H1 (cell line): ENCODE measurements around the gene ZBTB16. TPM values are rescaled to one million over a fixed set of nuclear protein-coding genes. Genes with fewer than 3 reads are reported as not detected.

Experiments used
- CTCF ChIA-PET: fragments of 300-600 bp; sonication (Branson Sonifier 250); formaldehyde crosslinking; loops from one replicate; lab custom pipeline; 2021; ENCODE audit not compliant: partially characterized antibody; lab: Charles Lee
- POLR2A ChIA-PET: fragments of 300-600 bp; sonication (Branson Sonifier 250); formaldehyde crosslinking; loops from one replicate; lab custom pipeline; 2021; ENCODE audit warnings: inconsistent platforms; ENCODE audit not compliant: partially characterized antibody; lab: Charles Lee
- DNase-seq, 2 experiments: peaks; one replicate each; pipeline versions ENCODE4 v3.0.0 to v3.0.0-alpha.2; 2010 to 2022; ENCODE audit warnings: low spot score in 2 of 2, low read depth in 1 of 2, mixed read lengths in 1 of 2
- FAIRE-seq: peaks from 2 replicates; lab custom pipeline; 2011; peaks lifted over from hg19 to GRCh38; lab: Jason Lieb, UNC
- H2AFZ ChIP-seq: 2 replicates; pipeline ENCODE4 v1.8.1; 2012; ENCODE audit warnings: low read length, inconsistent platforms
- H2AK5ac ChIP-seq: 2 replicates; pipeline ENCODE4 v1.6.1; 2013; ENCODE audit warnings: low read depth, low read length
- H2BK120ac ChIP-seq: replicated peaks from 2 replicates; pipeline ENCODE3; 2013; ENCODE audit warnings: low read depth, low read length, inconsistent platforms
- H2BK12ac ChIP-seq: 2 replicates; pipeline ENCODE4 v1.6.1; 2013; ENCODE audit warnings: low read depth, low read length
- H2BK15ac ChIP-seq: 2 replicates; pipeline ENCODE4 v1.6.1; 2013; ENCODE audit warnings: low read length
- H2BK20ac ChIP-seq: 2 replicates; pipeline ENCODE4 v1.6.1; 2013; ENCODE audit warnings: low read length
- H2BK5ac ChIP-seq: 2 replicates; pipeline ENCODE4 v1.6.1; 2013; ENCODE audit warnings: low read depth, low read length
- H3K14ac ChIP-seq: 2 replicates; pipeline ENCODE4 v1.6.1; 2013; ENCODE audit warnings: inconsistent platforms; ENCODE audit not compliant: insufficient read length
- H3K18ac ChIP-seq: 2 replicates; pipeline ENCODE4 v1.6.1; 2013; ENCODE audit warnings: low read length; ENCODE audit errors: extremely low read depth
- H3K23ac ChIP-seq: 2 replicates; pipeline ENCODE4 v1.6.1; 2013; ENCODE audit warnings: inconsistent platforms; ENCODE audit not compliant: insufficient read length
- H3K23me2 ChIP-seq: 2 replicates; pipeline ENCODE4 v1.6.1; 2013; ENCODE audit warnings: low read depth, low read length
- H3K27ac ChIP-seq: 2 replicates; pipeline ENCODE4 v1.6.1; 2011; ENCODE audit warnings: low read depth, low read length, inconsistent platforms
- H3K27me3 ChIP-seq, 4 experiments: replicated peaks in 1 of 4; 1 replicate in 1 of 4; 2 replicates in 3 of 4; pipeline versions ENCODE4 v1.6.1 to v1.8.1; 2011 to 2013; ENCODE audit warnings: low read length in 3 of 4, mild to moderate bottlenecking in 3 of 4, inconsistent platforms in 2 of 4, mixed read lengths in 2 of 4, moderate library complexity in 1 of 4; ENCODE audit not compliant: control insufficient read depth in 3 of 4, insufficient read depth in 3 of 4; ENCODE audit errors: extremely low read depth in 1 of 4
- H3K36me3 ChIP-seq, 4 experiments: 2 replicates each; pipeline versions ENCODE4 v1.6.1 to v1.8.1; 2011 to 2013; ENCODE audit warnings: mild to moderate bottlenecking in 4 of 4, low read length in 3 of 4, moderate library complexity in 2 of 4, control low read depth in 1 of 4, inconsistent platforms in 1 of 4; ENCODE audit not compliant: insufficient read depth in 4 of 4, control insufficient read depth in 2 of 4
- H3K4ac ChIP-seq: replicated peaks from 2 replicates; pipeline ENCODE3; 2013; ENCODE audit warnings: low read length, low read depth, mixed read lengths, inconsistent platforms; ENCODE audit not compliant: insufficient read length
- H3K4me1 ChIP-seq, 4 experiments: replicated peaks in 1 of 4; 1 replicate in 1 of 4; 2 replicates in 3 of 4; pipeline versions ENCODE4 v1.6.1 to v1.8.1; 2011 to 2013; ENCODE audit warnings: low read length in 3 of 4, inconsistent platforms in 2 of 4, mixed read lengths in 1 of 4; ENCODE audit not compliant: insufficient read depth in 4 of 4, control insufficient read depth in 3 of 4
- H3K4me2 ChIP-seq, 2 experiments: 2 replicates each; pipeline versions ENCODE4 v1.6.1 to v1.8.1; 2011 to 2013; ENCODE audit warnings: low read depth in 2 of 2, low read length in 2 of 2, control low read depth in 1 of 2, inconsistent platforms in 1 of 2, mild to moderate bottlenecking in 1 of 2; ENCODE audit not compliant: insufficient read depth in 1 of 2
- H3K4me3 ChIP-seq, 4 experiments: fragments of 200-600, 300-600 bp in 1 of 4; sonication (generic), shearing (Covaris generic), sonication (Bioruptor Twin) in 1 of 4; 2 replicates each; pipeline versions ENCODE4 v1.5.1 to v1.8.1; 2011 to 2016; ENCODE audit warnings: low read length in 4 of 4, low read depth in 3 of 4, control low read depth in 2 of 4, inconsistent platforms in 2 of 4, mild to moderate bottlenecking in 2 of 4, mixed read lengths in 1 of 4, moderate library complexity in 1 of 4; ENCODE audit not compliant: insufficient read depth in 2 of 4; ENCODE audit errors: extremely low read depth in 1 of 4
- H3K56ac ChIP-seq: replicated peaks from 2 replicates; pipeline ENCODE3; 2013; ENCODE audit warnings: low read depth, mild to moderate bottlenecking, mixed read lengths, low read length, inconsistent platforms; ENCODE audit not compliant: insufficient read length
- H3K79me1 ChIP-seq: 2 replicates; pipeline ENCODE4 v1.6.1; 2013; ENCODE audit warnings: low read depth, low read length, control low read depth
- H3K79me2 ChIP-seq, 2 experiments: 2 replicates each; pipeline versions ENCODE4 v1.6.1 to v1.8.1; 2012 to 2013; ENCODE audit warnings: low read length in 2 of 2, mild to moderate bottlenecking in 2 of 2, inconsistent platforms in 1 of 2; ENCODE audit not compliant: insufficient read depth in 2 of 2, control insufficient read depth in 1 of 2
- H3K9ac ChIP-seq, 4 experiments: replicated peaks in 1 of 4; 1 replicate in 1 of 4; 2 replicates in 3 of 4; pipeline versions ENCODE4 v1.6.1 to v1.8.1; 2011 to 2013; ENCODE audit warnings: low read depth in 3 of 4, low read length in 3 of 4, control low read depth in 2 of 4, mild to moderate bottlenecking in 2 of 4, moderate library complexity in 2 of 4, inconsistent platforms in 1 of 4; ENCODE audit errors: extremely low read depth in 1 of 4
- H3K9me3 ChIP-seq, 2 experiments: 2 replicates each; pipeline versions ENCODE4 v1.6.1 to v1.8.1; 2012 to 2013; ENCODE audit warnings: mild to moderate bottlenecking in 2 of 2, moderate library complexity in 2 of 2, control low read depth in 1 of 2, inconsistent platforms in 1 of 2, low read depth in 1 of 2, low read length in 1 of 2, mixed read lengths in 1 of 2; ENCODE audit not compliant: insufficient read depth in 2 of 2
- H4K20me1 ChIP-seq, 2 experiments: replicated peaks in 1 of 2; 2 replicates each; pipeline versions ENCODE3 to v1.8.1; 2011 to 2013; ENCODE audit warnings: inconsistent platforms in 2 of 2, low read length in 2 of 2, mild to moderate bottlenecking in 1 of 2; ENCODE audit not compliant: insufficient read depth in 2 of 2, control insufficient read depth in 1 of 2
- H4K5ac ChIP-seq: 2 replicates; pipeline ENCODE4 v1.6.1; 2013; ENCODE audit warnings: low read length, low read depth, mixed read lengths, inconsistent platforms; ENCODE audit not compliant: insufficient read length
- H4K8ac ChIP-seq: 2 replicates; pipeline ENCODE4 v1.8.0; 2013; ENCODE audit warnings: mild to moderate bottlenecking, moderate library complexity, low read length, inconsistent platforms; ENCODE audit not compliant: insufficient read depth; ENCODE audit errors: extremely low read depth
- H4K91ac ChIP-seq: replicated peaks from 2 replicates; pipeline ENCODE3; 2013; ENCODE audit warnings: low read length, mixed read lengths, inconsistent platforms; ENCODE audit not compliant: insufficient read length
- BACH1 ChIP-seq: IDR thresholded peaks from 2 replicates; pipeline ENCODE4 v1.6.1; 2012; ENCODE audit warnings: low read length, improper control_type of control experiment
- NANOG ChIP-seq: IDR thresholded peaks from 2 replicates; pipeline ENCODE4 v1.6.1; 2011; ENCODE audit warnings: low read length, low read depth, mild to moderate bottlenecking, inconsistent platforms; ENCODE audit not compliant: insufficient read depth, poor library complexity, severe bottlenecking
- SP4 ChIP-seq: IDR thresholded peaks from 2 replicates; pipeline ENCODE4 v1.6.1; 2012; ENCODE audit warnings: low read length, inconsistent platforms
- SRF ChIP-seq: IDR thresholded peaks from 2 replicates; pipeline ENCODE4 v1.6.1; 2011; ENCODE audit warnings: mild to moderate bottlenecking, low read depth, low read length, moderate library complexity
- WGBS, 2 experiments: shearing (Covaris generic) in 1 of 2; methylation state at CpG; one replicate each; pipeline versions ENCODE4 v1.1.6 to v1.1.7; 2013 to 2015; ENCODE audit warnings: low lambda C conversion rate in 2 of 2, mixed read lengths in 2 of 2, inconsistent platforms in 1 of 2, low coverage in 1 of 2, missing lambda C conversion rate in 1 of 2; ENCODE audit not compliant: insufficient replicate concordance in 2 of 2, insufficient coverage in 1 of 2, insufficient read length in 1 of 2; ENCODE audit errors: extremely low coverage in 1 of 2, missing lambda C conversion rate in 1 of 2; 5-methylcytosine and 5-hydroxymethylcytosine counted together
- polyA plus RNA-seq, 7 experiments: library from polyadenylated mRNA; depleted of rRNA in 3 of 7; stranded (reverse) in 5 of 7; unstranded in 2 of 7; fragments of >200 nt in 5 of 7; fragments of 200-250 nt in 2 of 7; gene quantifications; 1 replicate in 5 of 7; 2 replicates in 1 of 7; 4 replicates in 1 of 7; pipeline versions ENCODE4 v1.2.1 to v1.2.3, GENCODE V29; 2011 to 2013; ENCODE audit warnings: missing spikeins in 2 of 7, mixed read lengths in 2 of 7
- total RNA-seq: library from RNA; stranded (reverse); fragmentation: NEBNext Ultra II Directional; extraction: Animal tissue kit (Norgen Biotek cat#: 25700); gene quantifications from 2 replicates; pipeline ENCODE4 v1.2.1, GENCODE V29; 2021
- TF ChIP-seq, protein P1 (sequence below): IDR thresholded peaks from 2 replicates; pipeline ENCODE4 v1.6.1; 2012; ENCODE audit warnings: low read length, inconsistent platforms
- TF ChIP-seq, protein P2 (sequence below): IDR thresholded peaks from 2 replicates; pipeline ENCODE4 v1.6.1; 2011; ENCODE audit warnings: low read depth, mild to moderate bottlenecking, low read length; ENCODE audit not compliant: insufficient read depth
- TF ChIP-seq, protein P3 (sequence below), 3 experiments: IDR thresholded peaks; 1 replicate in 2 of 3; 2 replicates in 1 of 3; pipeline versions ENCODE4 v1.5.1 to v1.6.1; 2011; ENCODE audit warnings: low read length in 3 of 3, mild to moderate bottlenecking in 3 of 3, inconsistent platforms in 2 of 3, low read depth in 1 of 3, moderate library complexity in 1 of 3; ENCODE audit not compliant: insufficient read depth in 1 of 3; ENCODE audit errors: control extremely low read depth in 1 of 3

ZBTB16 gene
- total and polyA plus RNA-seq, 2 of the 8 experiments (the other 6 are each of a cell fraction or from before 2014, with no cell fraction given), result 0.12 to 0.61 TPM

DNA sequence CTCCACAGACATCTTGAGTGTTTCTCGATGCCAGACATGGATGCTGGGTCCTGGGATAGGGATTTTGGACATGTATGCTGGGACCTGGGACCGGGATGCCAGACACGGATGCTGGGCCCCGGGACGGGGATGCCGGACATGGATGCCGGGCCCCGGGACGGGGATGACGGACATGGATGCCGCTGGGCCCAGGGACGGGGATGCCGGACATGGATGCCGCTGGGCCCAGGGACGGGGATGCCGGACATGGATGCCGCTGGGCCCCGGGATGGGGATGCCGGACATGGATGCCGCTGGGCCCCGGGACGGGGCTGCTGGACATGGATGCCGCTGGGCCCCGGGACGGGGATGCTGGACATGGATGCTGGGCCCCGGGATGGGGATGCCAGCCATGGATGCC is 139.5 kb downstream of the ZBTB16 start:
- no peaks in the 10 kb centered on the region for H3K36me3 ChIP-seq
- H4K5ac ChIP-seq, result no peak overlapping the region
- no peaks in the 10 kb centered on the region for H3K23me2 ChIP-seq
- H3K23ac ChIP-seq, result no peak overlapping the region
- H2BK5ac ChIP-seq, result no peak overlapping the region
- no peak overlapping the region for H3K4me2 ChIP-seq
- no peak overlapping the region for H3K4ac ChIP-seq
- no peak overlapping the region for H3K14ac ChIP-seq
- H3K27ac ChIP-seq, result no peak overlapping the region
- no peaks in the 10 kb centered on the region for H3K79me2 ChIP-seq
- H3K4me1 ChIP-seq, result no peaks in the 10 kb centered on the region
- H2BK15ac ChIP-seq, result no peak overlapping the region
- H3K56ac ChIP-seq, result no peak overlapping the region
- no peak overlapping the region for H4K8ac ChIP-seq
- H2BK20ac ChIP-seq, result no peak overlapping the region
- H2AFZ ChIP-seq, result no peak overlapping the region
- POLR2A ChIA-PET, result no interaction called here
- H4K20me1 ChIP-seq, result no peaks in the 10 kb centered on the region
- H4K91ac ChIP-seq, result no peak overlapping the region
- H3K9me3 ChIP-seq, result no peaks in the 10 kb centered on the region
- H3K79me1 ChIP-seq, result no peaks in the 10 kb centered on the region
- WGBS, 2 experiments, result 94% methylated on average over 22 of the region's 26 CpGs; no CpG with 5 or more reads in 1 of the 2 experiments
- H2BK120ac ChIP-seq, result no peak overlapping the region
- no peak overlapping the region for H3K9ac ChIP-seq
- FAIRE-seq (no peak), DNase-seq (no peak)
- no peak overlapping the region for H2AK5ac ChIP-seq
- CTCF ChIA-PET, result interaction anchor here (1.1 kb wide), 2 partner anchors 15 to 57 kb away, joined by 3 read pairs; no protein-coding TSS in a partner anchor
- H2BK12ac ChIP-seq, result no peak overlapping the region
- no peaks in the 10 kb centered on the region for H3K27me3 ChIP-seq
- H3K4me3 ChIP-seq, result no peak overlapping the region
- TF ChIP-seq NANOG (no peak), SRF (no peak), SP4 (no peak), BACH1 (no peak)
- TF ChIP-seq, protein P1, sequence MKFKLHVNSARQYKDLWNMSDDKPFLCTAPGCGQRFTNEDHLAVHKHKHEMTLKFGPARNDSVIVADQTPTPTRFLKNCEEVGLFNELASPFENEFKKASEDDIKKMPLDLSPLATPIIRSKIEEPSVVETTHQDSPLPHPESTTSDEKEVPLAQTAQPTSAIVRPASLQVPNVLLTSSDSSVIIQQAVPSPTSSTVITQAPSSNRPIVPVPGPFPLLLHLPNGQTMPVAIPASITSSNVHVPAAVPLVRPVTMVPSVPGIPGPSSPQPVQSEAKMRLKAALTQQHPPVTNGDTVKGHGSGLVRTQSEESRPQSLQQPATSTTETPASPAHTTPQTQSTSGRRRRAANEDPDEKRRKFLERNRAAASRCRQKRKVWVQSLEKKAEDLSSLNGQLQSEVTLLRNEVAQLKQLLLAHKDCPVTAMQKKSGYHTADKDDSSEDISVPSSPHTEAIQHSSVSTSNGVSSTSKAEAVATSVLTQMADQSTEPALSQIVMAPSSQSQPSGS, result no peak
- TF ChIP-seq, protein P2, sequence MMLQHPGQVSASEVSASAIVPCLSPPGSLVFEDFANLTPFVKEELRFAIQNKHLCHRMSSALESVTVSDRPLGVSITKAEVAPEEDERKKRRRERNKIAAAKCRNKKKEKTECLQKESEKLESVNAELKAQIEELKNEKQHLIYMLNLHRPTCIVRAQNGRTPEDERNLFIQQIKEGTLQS, result no peak
- TF ChIP-seq, protein P3, sequence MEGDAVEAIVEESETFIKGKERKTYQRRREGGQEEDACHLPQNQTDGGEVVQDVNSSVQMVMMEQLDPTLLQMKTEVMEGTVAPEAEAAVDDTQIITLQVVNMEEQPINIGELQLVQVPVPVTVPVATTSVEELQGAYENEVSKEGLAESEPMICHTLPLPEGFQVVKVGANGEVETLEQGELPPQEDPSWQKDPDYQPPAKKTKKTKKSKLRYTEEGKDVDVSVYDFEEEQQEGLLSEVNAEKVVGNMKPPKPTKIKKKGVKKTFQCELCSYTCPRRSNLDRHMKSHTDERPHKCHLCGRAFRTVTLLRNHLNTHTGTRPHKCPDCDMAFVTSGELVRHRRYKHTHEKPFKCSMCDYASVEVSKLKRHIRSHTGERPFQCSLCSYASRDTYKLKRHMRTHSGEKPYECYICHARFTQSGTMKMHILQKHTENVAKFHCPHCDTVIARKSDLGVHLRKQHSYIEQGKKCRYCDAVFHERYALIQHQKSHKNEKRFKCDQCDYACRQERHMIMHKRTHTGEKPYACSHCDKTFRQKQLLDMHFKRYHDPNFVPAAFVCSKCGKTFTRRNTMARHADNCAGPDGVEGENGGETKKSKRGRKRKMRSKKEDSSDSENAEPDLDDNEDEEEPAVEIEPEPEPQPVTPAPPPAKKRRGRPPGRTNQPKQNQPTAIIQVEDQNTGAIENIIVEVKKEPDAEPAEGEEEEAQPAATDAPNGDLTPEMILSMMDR (IDR thresholded peaks at IDR 0.05; ENCODE audit: control extremely low read depth in 1 of 3, insufficient read depth in 1 of 3, low read depth in 1 of 3, low read length in 3 of 3), result no peak
- no peak overlapping the region for H3K18ac ChIP-seq
